ENCODE results near the gene FER.

GRCh38 chr5:108862211-108862610 is 114.5 kb downstream of the FER start:
- TF ChIP-seq CTCF (optimal IDR thresholded peaks at IDR 0.05 in 1 of 3, IDR thresholded peaks at IDR 0.05 in 1 of 3, conservative IDR thresholded peaks at IDR 0.05 in 1 of 3; ENCODE audit: extremely low read depth in 1 of 3, insufficient read depth in 2 of 3, low read length in 3 of 3) (no peak), EZH2 (IDR thresholded peaks at IDR 0.05; ENCODE audit: low read length) (no peak)

Measured in keratinocyte (primary cell).